IPS-15b (cell line): ENCODE measurements around the gene FAM135A.
"Not testable (repeated sequence)": the region's sequence is repeated elsewhere in the genome, so short reads cannot be mapped to it uniquely, and the experiment has no call there.

Experiments
- H3K27me3 ChIP-seq: one replicate; pipeline ENCODE4 v1.6.1; 2013; ENCODE audit warnings: low read length; ENCODE audit not compliant: control insufficient read depth, insufficient read depth
- H3K36me3 ChIP-seq: one replicate; pipeline ENCODE4 v1.6.1; 2013; ENCODE audit warnings: low read length; ENCODE audit not compliant: control insufficient read depth, insufficient read depth
- H3K4me1 ChIP-seq: one replicate; pipeline ENCODE4 v1.6.1; 2013; ENCODE audit warnings: mild to moderate bottlenecking, low read length; ENCODE audit not compliant: control insufficient read depth, insufficient read depth
- H3K4me3 ChIP-seq: one replicate; pipeline ENCODE4 v1.5.1; 2013; ENCODE audit warnings: low read depth, low read length
- H3K9ac ChIP-seq: one replicate; pipeline ENCODE4 v1.6.1; 2013; ENCODE audit warnings: low read depth, mild to moderate bottlenecking, low read length
- H3K9me3 ChIP-seq: one replicate; pipeline ENCODE4 v1.6.1; 2013; ENCODE audit warnings: mild to moderate bottlenecking, low read length; ENCODE audit not compliant: control insufficient read depth, insufficient read depth

FAM135A gene

DNA sequence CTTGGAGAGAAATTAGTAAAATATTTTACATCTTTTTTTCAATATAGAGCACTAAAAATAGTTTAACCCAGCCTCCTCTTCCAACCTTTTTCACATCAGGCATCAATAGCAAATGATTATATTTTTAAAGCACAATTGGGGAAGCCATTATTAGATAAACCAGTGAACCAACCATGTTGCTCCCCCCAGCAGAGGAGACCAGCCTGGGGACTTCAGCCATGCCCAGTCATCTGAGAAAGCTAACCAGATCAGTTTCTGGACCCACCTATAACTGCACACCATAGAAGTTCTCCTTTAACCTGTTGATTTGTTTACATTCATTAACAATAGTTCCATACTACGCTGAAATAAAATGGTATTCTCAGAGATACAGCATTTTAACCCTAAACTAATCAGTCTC lies 139.7 kb downstream of the FAM135A start:
- Histone ChIP-seq H3K36me3 (no peaks in the 10 kb centered on the region), H3K9me3 (no peaks in the 10 kb centered on the region), H3K4me3 (no peak overlapping the region), H3K4me1 (no peaks in the 10 kb centered on the region), H3K27me3 (no peaks in the 10 kb centered on the region), H3K9ac (no peak overlapping the region)

GRCh38 chr6:70557998-70558397 lies 144.7 kb downstream of the FAM135A start:
- Histone ChIP-seq H3K4me3 (no peak overlapping the region), H3K9me3 (no peaks in the 10 kb centered on the region), H3K36me3 (no peaks in the 10 kb centered on the region), H3K4me1 (no peaks in the 10 kb centered on the region), H3K27me3 (no peaks in the 10 kb centered on the region), H3K9ac (no peak overlapping the region)

DNA sequence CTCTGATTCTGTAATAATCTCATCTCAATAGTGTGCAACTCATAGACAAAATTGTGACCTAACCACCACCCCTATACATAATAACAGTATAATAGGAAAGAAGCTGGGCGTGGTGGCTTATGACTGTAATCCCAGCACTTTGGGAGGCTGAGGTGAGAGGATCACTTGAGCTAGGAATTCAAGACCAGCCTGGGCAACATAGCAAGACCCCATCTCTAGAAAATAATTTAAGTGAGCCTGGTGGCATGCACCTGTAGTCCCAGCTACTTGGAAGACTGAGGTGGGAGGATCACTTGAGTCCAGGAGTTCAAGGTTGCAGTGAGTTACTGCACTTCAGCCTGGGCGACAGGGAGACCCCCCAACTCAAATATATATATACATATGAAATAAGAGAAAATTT lies 149.1 kb downstream of the FAM135A start:
- H3K27me3 ChIP-seq, H3K36me3 ChIP-seq, H3K9ac ChIP-seq, H3K9me3 ChIP-seq, H3K4me1 ChIP-seq, H3K4me3 ChIP-seq: not testable (repeated sequence)

- Histone ChIP-seq H3K9ac (no peak overlapping the region), H3K27me3 (no peaks in the 10 kb centered on the region), H3K36me3 (no peaks in the 10 kb centered on the region), H3K9me3 (no peaks in the 10 kb centered on the region), H3K4me1 (no peaks in the 10 kb centered on the region), H3K4me3 (no peak overlapping the region)
Observed at GRCh38 chr6:70563530-70563929, 150.2 kb downstream of the FAM135A start.

DNA sequence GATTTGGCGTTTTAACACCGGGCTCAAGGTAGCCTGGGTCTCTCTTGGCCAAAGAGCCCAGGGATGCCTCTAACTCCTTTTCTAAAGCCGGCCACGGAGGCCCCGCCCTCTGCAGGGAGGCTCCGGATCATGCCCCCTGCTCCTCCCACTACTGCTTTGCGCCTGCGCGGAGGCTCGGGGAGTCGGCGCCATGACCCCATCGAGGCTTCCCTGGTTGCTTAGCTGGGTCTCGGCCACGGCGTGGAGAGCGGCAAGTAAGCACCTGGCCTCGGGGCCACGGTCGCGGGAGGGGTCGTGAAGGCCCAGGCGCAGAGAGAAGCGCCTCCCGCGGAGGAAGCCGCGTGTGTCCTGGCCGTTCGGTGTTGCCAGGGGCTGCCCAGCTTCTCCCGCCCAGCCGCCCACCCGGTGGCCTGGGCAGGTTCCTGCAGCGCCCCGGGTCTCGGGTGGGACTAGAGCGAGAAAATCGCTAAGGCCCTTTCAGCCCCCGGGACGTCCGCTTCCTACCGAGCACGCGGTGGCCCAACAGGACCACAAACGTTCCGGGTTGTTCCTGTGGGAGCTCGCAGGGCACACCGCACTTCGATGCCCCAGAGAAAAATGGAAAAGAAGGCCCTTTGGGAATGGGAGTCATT lies 153.6 kb downstream of the FAM135A start, which contains the start of gene SDHAF4:
SDHAF4 (plus strand) TSS at position 180 of the 632 bp plus-strand sequence; CDS start at position 191, 11 bp downstream.
- Histone ChIP-seq H3K27me3 (no peaks in the 10 kb centered on the region), H3K9ac (peak within 1 kb of the TSS; percentile 94), H3K36me3 (no peaks in the 10 kb centered on the region), H3K4me3 (peak within 1 kb of the TSS; percentile 82), H3K9me3 (no peaks in the 10 kb centered on the region), H3K4me1 (no peaks in the 10 kb centered on the region)

DNA sequence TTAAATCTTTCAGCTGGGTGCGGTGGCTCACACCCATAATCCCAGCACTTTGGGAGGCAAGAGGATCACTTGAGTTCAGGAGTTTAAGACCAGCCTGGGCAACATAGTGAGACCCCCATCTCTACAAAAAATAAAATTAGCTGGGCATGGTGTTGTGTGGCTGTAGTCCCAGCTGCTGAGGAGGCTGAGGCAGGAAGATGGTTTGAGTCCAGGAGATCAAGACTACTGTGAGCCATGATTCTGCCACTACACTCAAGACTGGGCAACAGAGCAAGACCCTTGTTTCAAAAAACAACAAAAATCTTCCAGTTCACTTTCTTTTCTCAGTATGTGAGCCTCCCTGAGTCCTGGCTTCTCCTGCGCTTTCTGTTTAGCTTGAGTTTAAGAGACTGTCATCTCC lies 161.3 kb downstream of the FAM135A start:
- no peaks in the 10 kb centered on the region for H3K27me3 ChIP-seq
- H3K4me3 ChIP-seq = no peak overlapping the region
- H3K9me3 ChIP-seq = no peaks in the 10 kb centered on the region
- no peak overlapping the region for H3K9ac ChIP-seq
- no peaks in the 10 kb centered on the region for H3K4me1 ChIP-seq
- H3K36me3 ChIP-seq = peaks cover 3% of the 10 kb centered on the region

- Histone ChIP-seq H3K27me3 (no peaks in the 10 kb centered on the region), H3K4me1 (no peaks in the 10 kb centered on the region), H3K9ac (no peak overlapping the region), H3K9me3 (no peaks in the 10 kb centered on the region), H3K36me3 (peaks cover 3% of the 10 kb centered on the region), H3K4me3 (no peak overlapping the region)
Observed at GRCh38 chr6:70575899-70576495, 162.7 kb downstream of the FAM135A start.

GRCh38 chr6:70586114-70586513 lies 172.8 kb downstream of the FAM135A start:
- no peaks in the 10 kb centered on the region for H3K27me3 ChIP-seq
- H3K4me1 ChIP-seq = no peaks in the 10 kb centered on the region
- H3K4me3 ChIP-seq = no peak overlapping the region
- H3K36me3 ChIP-seq = peaks cover 2% of the 10 kb centered on the region
- no peak overlapping the region for H3K9ac ChIP-seq
- no peaks in the 10 kb centered on the region for H3K9me3 ChIP-seq

- Histone ChIP-seq H3K9ac (no peak overlapping the region), H3K4me3 (no peak overlapping the region), H3K36me3 (peaks cover 5% of the 10 kb centered on the region), H3K27me3 (no peaks in the 10 kb centered on the region), H3K9me3 (no peaks in the 10 kb centered on the region), H3K4me1 (no peaks in the 10 kb centered on the region)
Observed at GRCh38 chr6:70590400-70590799, 177.1 kb downstream of the FAM135A start.

GRCh38 chr6:70592391-70593117 lies 179.2 kb downstream of the FAM135A start:
- H3K4me1 ChIP-seq = no peaks in the 10 kb centered on the region
- no peak overlapping the region for H3K9ac ChIP-seq
- no peaks in the 10 kb centered on the region for H3K9me3 ChIP-seq
- H3K27me3 ChIP-seq = no peaks in the 10 kb centered on the region
- no peak overlapping the region for H3K4me3 ChIP-seq
- H3K36me3 ChIP-seq = peaks cover 5% of the 10 kb centered on the region

- Histone ChIP-seq H3K9ac (no peak overlapping the region), H3K27me3 (no peaks in the 10 kb centered on the region), H3K9me3 (no peaks in the 10 kb centered on the region), H3K36me3 (peaks cover 5% of the 10 kb centered on the region), H3K4me1 (no peaks in the 10 kb centered on the region), H3K4me3 (no peak overlapping the region)
Observed at GRCh38 chr6:70593118-70593486, 179.8 kb downstream of the FAM135A start.

DNA sequence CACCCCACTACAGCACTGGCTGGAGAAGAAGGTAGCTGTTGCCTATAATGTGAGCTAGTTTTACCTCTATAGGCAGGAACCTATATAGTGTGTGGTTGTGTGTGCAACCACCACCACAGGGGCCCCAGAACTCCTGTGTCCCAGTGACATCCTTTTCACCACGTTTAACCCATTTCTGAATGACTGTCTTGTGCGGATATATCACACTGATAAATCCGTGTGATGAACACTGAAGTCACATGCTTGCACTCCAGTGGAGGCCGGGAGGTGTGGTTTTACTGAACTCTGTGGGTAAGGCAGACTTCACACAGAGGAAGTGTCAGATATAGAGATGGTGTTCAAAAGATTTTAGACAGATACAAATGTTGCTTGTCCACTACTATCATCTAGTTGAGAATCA lies 185.9 kb downstream of the FAM135A start:
- Histone ChIP-seq H3K4me3 (no peak overlapping the region), H3K9ac (no peak overlapping the region), H3K27me3 (no peaks in the 10 kb centered on the region), H3K4me1 (peaks cover 9% of the 10 kb centered on the region), H3K36me3 (no peaks in the 10 kb centered on the region), H3K9me3 (no peaks in the 10 kb centered on the region)
